AG08395 (cell line): ENCODE measurements around the gene SPRING1.

Source experiments
- DNase-seq: peaks from one replicate; pipeline ENCODE4 v3.0.0; 2012; ENCODE audit warnings: mixed read lengths, low spot score

The SPRING1 gene

GRCh38 chr12:116708826-116709756 lies 28.8 kb downstream of the SPRING1 start:
- DNase-seq, result peak; percentile 75

- no peak for DNase-seq
These were observed 30.1 kb downstream of the SPRING1 start for GRCh38 chr12:116707751-116708150.

GRCh38 chr12:116703214-116703795 lies 34.6 kb downstream of the SPRING1 start:
- peak; percentile 81 for DNase-seq

GRCh38 chr12:116701432-116701831 lies 36.4 kb downstream of the SPRING1 start:
- no peak for DNase-seq

GRCh38 chr12:116700066-116700465 lies 37.8 kb downstream of the SPRING1 start:
- DNase-seq, result peak; percentile 33

GRCh38 chr12:116698554-116699075 lies 39.3 kb downstream of the SPRING1 start:
- DNase-seq, result no peak

GRCh38 chr12:116698116-116698515 lies 39.8 kb downstream of the SPRING1 start:
- DNase-seq, result no peak

- no peak for DNase-seq
These were observed 40.2 kb downstream of the SPRING1 start for GRCh38 chr12:116697716-116698115.

GRCh38 chr12:116697305-116697704 lies 40.6 kb downstream of the SPRING1 start:
- DNase-seq, result peak; percentile 38

GRCh38 chr12:116695464-116695725 lies 42.5 kb downstream of the SPRING1 start:
- DNase-seq, result no peak

GRCh38 chr12:116694653-116695463 lies 43.0 kb downstream of the SPRING1 start:
- DNase-seq, result no peak

GRCh38 chr12:116693286-116694227 lies 44.3 kb downstream of the SPRING1 start:
- no peak for DNase-seq

- no peak for DNase-seq
These were observed 45.3 kb downstream of the SPRING1 start for GRCh38 chr12:116692605-116693004.

- DNase-seq, result no peak
These were observed 46.2 kb downstream of the SPRING1 start for GRCh38 chr12:116691636-116692035.

GRCh38 chr12:116691205-116691604 lies 46.7 kb downstream of the SPRING1 start:
- no peak for DNase-seq

- DNase-seq, result no peak
These were observed 47.7 kb downstream of the SPRING1 start for GRCh38 chr12:116689979-116690744.

- no peak for DNase-seq
These were observed 48.3 kb downstream of the SPRING1 start for GRCh38 chr12:116689521-116689920.
